MCF 10A (cell line): ENCODE measurements around the gene MRRF. TPM values are rescaled to one million over a fixed set of nuclear protein-coding genes. Genes with fewer than 3 reads are reported as not detected.

Experiments used
- BruUV-seq: library from RNA; stranded (reverse); fragments of 400-500 nt; replicated peaks from 2 replicates; lab custom pipeline; 2021; lab: Mats Ljungman, UMichigan
- CTCF ChIA-PET: fragments of 300-600 bp; sonication (Branson Sonifier 250); formaldehyde crosslinking; extraction: SDS; loops from one replicate; lab custom pipeline; 2021; ENCODE audit warnings: antibody characterized with exemption, inconsistent platforms; lab: Yijun Ruan, JAX
- POLR2A ChIA-PET: fragments of 300-600, 350-650 bp; sonication (Branson Sonifier 250); formaldehyde crosslinking; extraction: SDS; loops from one replicate; lab custom pipeline; 2020; ENCODE audit warnings: antibody characterized with exemption, inconsistent platforms; lab: Yijun Ruan, JAX
- DNase-seq: peaks from one replicate; pipeline ENCODE4 v3.0.0-alpha.2; 2018; ENCODE audit not compliant: unreplicated experiment
- H3K27ac Mint-ChIP-seq: one replicate; pipeline ENCODE4 v1.8.0; 2022; ENCODE audit warnings: mild to moderate bottlenecking, low read depth, mixed read lengths; ENCODE audit not compliant: unreplicated experiment
- H3K27me3 Mint-ChIP-seq: one replicate; pipeline ENCODE4 v1.8.0; 2022; ENCODE audit warnings: mixed read lengths; ENCODE audit not compliant: insufficient read depth, unreplicated experiment
- H3K36me3 Mint-ChIP-seq: one replicate; pipeline ENCODE4 v1.8.0; 2022; ENCODE audit warnings: mild to moderate bottlenecking, moderate library complexity, mixed read lengths; ENCODE audit not compliant: insufficient read depth, unreplicated experiment
- H3K4me1 Mint-ChIP-seq: one replicate; pipeline ENCODE4 v1.8.0; 2022; ENCODE audit warnings: mixed read lengths; ENCODE audit not compliant: insufficient read depth, unreplicated experiment
- H3K4me3 Mint-ChIP-seq: one replicate; pipeline ENCODE4 v1.8.0; 2022; ENCODE audit warnings: mild to moderate bottlenecking, moderate library complexity, mixed read lengths; ENCODE audit not compliant: unreplicated experiment
- H3K9me3 Mint-ChIP-seq: one replicate; pipeline ENCODE4 v1.8.0; 2022; ENCODE audit warnings: mixed read lengths; ENCODE audit not compliant: unreplicated experiment
- CTCF ChIP-seq: fragments of 200-600 bp; IDR thresholded peaks from one replicate; pipeline ENCODE4 v1.8.0; 2022; ENCODE audit warnings: antibody characterized with exemption, mild to moderate bottlenecking; ENCODE audit not compliant: unreplicated experiment
- intact Hi-C: fragments of 100-400 bp; cut with micrococcal nuclease; formaldehyde crosslinking; loops from 2 replicates; pipeline ENCODE4 v1.14.1; 2022
- total RNA-seq: library from RNA; stranded (reverse); gene quantifications from 2 replicates; pipeline ENCODE4 v1.2.3, GENCODE V29; 2022

The MRRF gene
- total RNA-seq, 1 experiment from 2014 or later, result 90.3 TPM

GRCh38 chr9:122254761-122255160 lies 9.9 kb upstream of the MRRF start:
- ChIA-PET POLR2A (no interaction called here), CTCF (interaction anchor here (0.6 to 1.8 kb wide), 2 partner anchors 9 to 737 kb away, joined by 3 to 5 read pairs; partner anchors contain the start of genes MRRF and RBM18)
- BruUV-seq, result no TSS peak
- H3K36me3 Mint-ChIP-seq, result peaks cover 77% of the 10 kb centered on the region
- no peak for TF ChIP-seq CTCF
- no peak overlapping the region for H3K4me3 Mint-ChIP-seq
- no peaks in the 10 kb centered on the region for H3K9me3 Mint-ChIP-seq
- no peak for DNase-seq
- H3K4me1 Mint-ChIP-seq, result peaks cover 5% of the 10 kb centered on the region
- no peak overlapping the region for H3K27ac Mint-ChIP-seq
- intact Hi-C loops, result no loop called here
- H3K27me3 Mint-ChIP-seq, result no peaks in the 10 kb centered on the region

- no TSS peak for BruUV-seq
- Mint-ChIP-seq H3K9me3 (no peaks in the 10 kb centered on the region), H3K36me3 (peaks cover 76% of the 10 kb centered on the region), H3K4me3 (no peak overlapping the region), H3K4me1 (peaks cover 5% of the 10 kb centered on the region), H3K27me3 (no peaks in the 10 kb centered on the region), H3K27ac (peak overlapping the region; percentile 29)
- intact Hi-C loops, result no loop called here
- ChIA-PET CTCF (interaction anchor here (0.5 kb wide), 1 partner anchor 296 kb away, joined by 4 read pairs; no protein-coding TSS in a partner anchor), POLR2A (interaction anchor here (0.7 to 1.3 kb wide), 2 partner anchors 9 to 24 kb away, joined by 3 to 5 read pairs; partner anchors contain the start of genes MRRF and RBM18)
- no peak for TF ChIP-seq CTCF
- no peak for DNase-seq
These were observed 8.5 kb upstream of the MRRF start for GRCh38 chr9:122256206-122256605.

GRCh38 chr9:122258886-122259415 lies 5.7 kb upstream of the MRRF start:
- intact Hi-C loops, result no loop called here
- peaks cover 7% of the 10 kb centered on the region for H3K4me1 Mint-ChIP-seq
- no peaks in the 10 kb centered on the region for H3K9me3 Mint-ChIP-seq
- ChIA-PET CTCF (no interaction called here), POLR2A (interaction anchor here (2.0 kb wide), 1 partner anchor 11 kb away, joined by 5 read pairs; no protein-coding TSS in a partner anchor)
- BruUV-seq, result no TSS peak
- H3K4me3 Mint-ChIP-seq, result no peak overlapping the region
- no peak for DNase-seq
- no peak for TF ChIP-seq CTCF
- peaks cover 62% of the 10 kb centered on the region for H3K36me3 Mint-ChIP-seq
- H3K27me3 Mint-ChIP-seq, result no peaks in the 10 kb centered on the region
- peak overlapping the region; percentile 19 for H3K27ac Mint-ChIP-seq

- CTCF ChIA-PET, result interaction anchor here (1.1 to 1.5 kb wide), 2 partner anchors 10 to 137 kb away, joined by 4 to 6 read pairs; no protein-coding TSS in a partner anchor
- H3K4me1 Mint-ChIP-seq, result peaks cover 12% of the 10 kb centered on the region
- peaks cover 69% of the 10 kb centered on the region for H3K36me3 Mint-ChIP-seq
- no peak for TF ChIP-seq CTCF
- H3K27me3 Mint-ChIP-seq, result no peaks in the 10 kb centered on the region
- BruUV-seq, result no TSS peak
- peak overlapping the region; percentile 10 for H3K4me3 Mint-ChIP-seq
- intact Hi-C loops, result no loop called here
- POLR2A ChIA-PET, result interaction anchor here (0.9 to 1.2 kb wide), 2 partner anchors 9 to 237 kb away, joined by 3 to 4 read pairs; no protein-coding TSS in a partner anchor
- DNase-seq, result peak; percentile 87
- no peaks in the 10 kb centered on the region for H3K9me3 Mint-ChIP-seq
- no peak overlapping the region for H3K27ac Mint-ChIP-seq
These were observed 3.2 kb upstream of the MRRF start for GRCh38 chr9:122261469-122261881.
